OCI-LY7 (cell line): ENCODE measurements around the gene DOCK7. TPM values are rescaled to one million over a fixed set of nuclear protein-coding genes. Genes with fewer than 3 reads are reported as not detected.
A peak's percentile ranks its signal among the peaks of the same experiment; 100 is the strongest.

Experiments
- BruUV-seq: library from RNA; stranded (reverse); fragments of 400-500 nt; replicated peaks from 2 replicates; lab custom pipeline; 2021; lab: Mats Ljungman, UMichigan
- CTCF ChIA-PET: fragments of 300-600 bp; sonication (Branson Sonifier 250); formaldehyde crosslinking; loops from one replicate; lab custom pipeline; 2022; ENCODE audit warnings: antibody characterized with exemption; ENCODE audit not compliant: unreplicated experiment; lab: Charles Lee
- POLR2A ChIA-PET: fragments of 300-600 bp; sonication (Branson Sonifier 250); formaldehyde crosslinking; loops from one replicate; lab custom pipeline; 2022; ENCODE audit warnings: antibody characterized with exemption; lab: Charles Lee
- DNase-seq: peaks from one replicate; pipeline ENCODE4 v3.0.0-alpha.2; 2015; ENCODE audit warnings: low spot score
- H2AFZ ChIP-seq: fragments of 200-600 bp; sonication (generic), shearing (Covaris generic); 2 replicates; pipeline ENCODE4 v1.6.1; 2014; ENCODE audit warnings: mild to moderate bottlenecking, antibody characterized with exemption, low read length, moderate library complexity
- H3K27ac ChIP-seq: fragments of 200-600 bp; sonication (generic); 2 replicates; pipeline ENCODE4 v1.5.1; 2014; ENCODE audit warnings: mixed run types, low read depth, mild to moderate bottlenecking, moderate library complexity, low read length, inconsistent platforms; ENCODE audit not compliant: poor library complexity, severe bottlenecking
- H3K36me3 ChIP-seq: fragments of 200-600 bp; sonication (generic); 2 replicates; pipeline ENCODE4 v1.6.1; 2014; ENCODE audit warnings: mild to moderate bottlenecking, antibody characterized with exemption, low read length, moderate library complexity, mixed read lengths; ENCODE audit not compliant: insufficient read depth
- H3K4me1 ChIP-seq: fragments of 200-600 bp; sonication (generic); 2 replicates; pipeline ENCODE4 v1.5.1; 2014; ENCODE audit warnings: mild to moderate bottlenecking, low read length; ENCODE audit not compliant: insufficient read depth, poor library complexity, severe bottlenecking
- H3K4me2 ChIP-seq: fragments of 200-600 bp; sonication (generic); 2 replicates; pipeline ENCODE4 v1.6.1; 2014; ENCODE audit warnings: mild to moderate bottlenecking, low read length
- H3K4me3 ChIP-seq: fragments of 200-600 bp; sonication (generic); 2 replicates; pipeline ENCODE4 v1.5.1; 2014; ENCODE audit warnings: mild to moderate bottlenecking, low read depth, low read length; ENCODE audit not compliant: poor library complexity, severe bottlenecking
- H3K79me2 ChIP-seq: fragments of 200-600 bp; sonication (generic); 2 replicates; pipeline ENCODE4 v1.6.1; 2016; ENCODE audit warnings: low read depth, mild to moderate bottlenecking, low read length, moderate library complexity, mixed read lengths; ENCODE audit not compliant: insufficient read depth
- H3K9me2 ChIP-seq: fragments of 200-600 bp; sonication (generic); 2 replicates; pipeline ENCODE4 v1.6.1; 2016; ENCODE audit warnings: mild to moderate bottlenecking, low read length, mixed read lengths; ENCODE audit not compliant: insufficient read depth
- H3K9me3 ChIP-seq: fragments of 200-600 bp; sonication (generic); 2 replicates; pipeline ENCODE4 v1.6.1; 2014; ENCODE audit warnings: mild to moderate bottlenecking, mixed run types, low read length, mixed read lengths
- H4K20me1 ChIP-seq: fragments of 200-600 bp; sonication (generic); 2 replicates; pipeline ENCODE4 v1.6.1; 2014; ENCODE audit warnings: mild to moderate bottlenecking, antibody characterized with exemption, low read length, moderate library complexity, mixed read lengths; ENCODE audit not compliant: insufficient read depth
- CTCF ChIP-seq: fragments of 200-600 bp; sonication (generic); conservative IDR thresholded peaks from 2 replicates; pipeline ENCODE4 v1.5.1; 2014; ENCODE audit warnings: mild to moderate bottlenecking, antibody characterized with exemption, low read length, moderate library complexity, mixed read lengths
- EZH2phosphoT487 ChIP-seq: fragments of 200-600 bp; sonication (generic); IDR thresholded peaks from 2 replicates; pipeline ENCODE4 v1.6.1; 2018; ENCODE audit warnings: low read depth, borderline replicate concordance, mild to moderate bottlenecking, mixed run types, antibody characterized with exemption, low read length, moderate library complexity, mixed read lengths
- intact Hi-C: fragments of 100-400 bp; cut with micrococcal nuclease; formaldehyde crosslinking; loops from one replicate; pipeline ENCODE4 v1.10.0; 2022; ENCODE audit not compliant: unreplicated experiment
- total RNA-seq, 2 experiments: library from RNA; depleted of rRNA in 1 of 2; stranded (reverse); fragments of >200 nt in 1 of 2; shearing (Covaris generic) in 1 of 2; gene quantifications; 2 replicates each; pipeline ENCODE4 v1.2.3, GENCODE V29; 2014 to 2022

The DOCK7 gene
- total RNA-seq, 2 experiments from 2014 or later: 19.5 to 20.3 TPM

- TF ChIP-seq CTCF (no peak), EZH2phosphoT487 (no peak)
- CTCF ChIA-PET: no interaction called here
These were observed 164.3 kb downstream of the DOCK7 start for GRCh38 chr1:62523860-62524259.

GRCh38 chr1:62516600-62516999 lies 171.6 kb downstream of the DOCK7 start:
- Histone ChIP-seq H3K9me3 (peaks cover 8% of the 10 kb centered on the region; the same call in 1 of the 2 replicates), H3K36me3 (no peaks in the 10 kb centered on the region), H3K4me2 (no peak overlapping the region), H4K20me1 (no peaks in the 10 kb centered on the region), H3K4me1 (no peaks in the 10 kb centered on the region), H2AFZ (no peak overlapping the region), H3K79me2 (no peaks in the 10 kb centered on the region), H3K4me3 (no peak overlapping the region), H3K27ac (no peak overlapping the region), H3K9me2 (no peaks in the 10 kb centered on the region)
- no TSS peak for BruUV-seq
- DNase-seq: no peak
- CTCF ChIA-PET: no interaction called here
- no peak for TF ChIP-seq CTCF
- POLR2A ChIA-PET: interaction anchor here (1.0 kb wide), 2 partner anchors 14 to 335 kb away, joined by 3 read pairs; no protein-coding TSS in a partner anchor
- intact Hi-C loops: no loop called here

More at GRCh38 chr1:62523860-62524259, 164.3 kb downstream of the DOCK7 start:
- POLR2A ChIA-PET: interaction anchor here (0.8 kb wide), 1 partner anchor 230 kb away, joined by 3 read pairs; no protein-coding TSS in a partner anchor
- no TSS peak for BruUV-seq
- Histone ChIP-seq H3K4me1 (no peaks in the 10 kb centered on the region), H3K79me2 (no peaks in the 10 kb centered on the region), H4K20me1 (no peaks in the 10 kb centered on the region), H3K36me3 (no peaks in the 10 kb centered on the region), H2AFZ (no peak overlapping the region), H3K4me2 (no peak overlapping the region), H3K9me2 (no peaks in the 10 kb centered on the region), H3K4me3 (no peak overlapping the region), H3K9me3 (peaks cover 7% of the 10 kb centered on the region; the same call in 1 of the 2 replicates), H3K27ac (no peak overlapping the region)
- DNase-seq: no peak
- intact Hi-C loops: no loop called here

- peak; percentile 1 for DNase-seq
- Histone ChIP-seq H2AFZ (no peak overlapping the region), H3K79me2 (no peaks in the 10 kb centered on the region), H3K4me1 (no peaks in the 10 kb centered on the region), H3K36me3 (no peaks in the 10 kb centered on the region), H3K4me2 (no peak overlapping the region), H3K9me3 (peaks cover 8% of the 10 kb centered on the region; the same call in 1 of the 2 replicates), H3K27ac (no peak overlapping the region), H3K9me2 (no peaks in the 10 kb centered on the region), H3K4me3 (no peak overlapping the region), H4K20me1 (no peaks in the 10 kb centered on the region)
- TF ChIP-seq CTCF (no peak), EZH2phosphoT487 (no peak)
- POLR2A ChIA-PET: no interaction called here
- BruUV-seq: no TSS peak
- CTCF ChIA-PET: no interaction called here
- intact Hi-C loops: no loop called here
These were observed 173.3 kb downstream of the DOCK7 start for GRCh38 chr1:62514746-62515423.
